Dermis microvascular lymphatic vessel endothelial cell (primary cell): ENCODE results near the gene FOSL1. TPM values are rescaled to one million over a fixed set of nuclear protein-coding genes. Genes with fewer than 3 reads are reported as not detected.

Source experiments
- DNase-seq, 2 donors: peaks; one replicate each; pipeline versions ENCODE4 v3.0.0 to v3.0.0-alpha.2; 2010; ENCODE audit warnings: low read depth in 2 of 2
- total RNA-seq: library from RNA; depleted of rRNA; stranded (reverse); fragments of >200 nt; gene quantifications from 2 replicates; pipeline ENCODE4 v1.2.1, GENCODE V29; 2014

FOSL1 gene
- 2.1 and 3.8 TPM in 2 replicates for total RNA-seq

- DNase-seq: peak; percentile 44 to 96
Observed at GRCh38 chr11:65900125-65900898, at the start of gene FOSL1. TSS of gene FOSL1 (minus strand) at chr11:65900388. CDS start at chr11:65900339, 49 bp downstream.

- no peak for DNase-seq
Observed at GRCh38 chr11:65947603-65948125, 47.5 kb upstream of the FOSL1 start.

- DNase-seq: no peak
Observed at GRCh38 chr11:65947133-65947532, 46.9 kb upstream of the FOSL1 start.

GRCh38 chr11:65946655-65947054 lies 46.5 kb upstream of the FOSL1 start:
- DNase-seq: no peak

GRCh38 chr11:65945941-65946558 lies 45.9 kb upstream of the FOSL1 start:
- DNase-seq: no peak

GRCh38 chr11:65945430-65945911 lies 45.3 kb upstream of the FOSL1 start, which contains the start of gene TSGA10IP:
TSS of gene TSGA10IP (plus strand) at chr11:65945480. CDS start at chr11:65945676, 196 bp downstream.
- no peak for DNase-seq

- DNase-seq: no peak
Observed at GRCh38 chr11:65944767-65945166, 44.6 kb upstream of the FOSL1 start.

- DNase-seq: no peak
Observed at GRCh38 chr11:65944191-65944590, 44.0 kb upstream of the FOSL1 start.

- no peak for DNase-seq
Observed at GRCh38 chr11:65942531-65942930, 42.3 kb upstream of the FOSL1 start.

GRCh38 chr11:65941720-65942310 lies 41.6 kb upstream of the FOSL1 start:
- DNase-seq: no peak

GRCh38 chr11:65937766-65938165 lies 37.6 kb upstream of the FOSL1 start:
- DNase-seq: no peak

- DNase-seq: no peak
Observed at GRCh38 chr11:65934014-65934413, 33.8 kb upstream of the FOSL1 start.

GRCh38 chr11:65932558-65932919 lies 32.4 kb upstream of the FOSL1 start:
- no peak for DNase-seq

- no peak for DNase-seq
Observed at GRCh38 chr11:65931773-65932557, 31.8 kb upstream of the FOSL1 start.

- DNase-seq: no peak
Observed at GRCh38 chr11:65928667-65929066, 28.5 kb upstream of the FOSL1 start.

- DNase-seq: no peak
Observed at GRCh38 chr11:65927904-65928397, 27.8 kb upstream of the FOSL1 start.

- DNase-seq: no peak
Observed at GRCh38 chr11:65925397-65925796, 25.2 kb upstream of the FOSL1 start.

- DNase-seq: no peak
Observed at GRCh38 chr11:65922565-65922964, 22.4 kb upstream of the FOSL1 start.

GRCh38 chr11:65921876-65922275 lies 21.7 kb upstream of the FOSL1 start:
- DNase-seq: no peak

GRCh38 chr11:65921033-65921555 lies 20.9 kb upstream of the FOSL1 start:
- no peak for DNase-seq

GRCh38 chr11:65920372-65920802 lies 20.2 kb upstream of the FOSL1 start:
- no peak for DNase-seq
